ENCODE data around the gene AIDA. TPM values are rescaled to one million over a fixed set of nuclear protein-coding genes. Genes with fewer than 3 reads are reported as not detected.
"Not testable (repeated sequence)": the region's sequence is repeated elsewhere in the genome, so short reads cannot be mapped to it uniquely, and the experiment has no call there.

The AIDA gene
- polyA plus RNA-seq, 2 of the 4 experiments (the other 2 are of a cell fraction): 50.3 to 90.1 TPM

DNA sequence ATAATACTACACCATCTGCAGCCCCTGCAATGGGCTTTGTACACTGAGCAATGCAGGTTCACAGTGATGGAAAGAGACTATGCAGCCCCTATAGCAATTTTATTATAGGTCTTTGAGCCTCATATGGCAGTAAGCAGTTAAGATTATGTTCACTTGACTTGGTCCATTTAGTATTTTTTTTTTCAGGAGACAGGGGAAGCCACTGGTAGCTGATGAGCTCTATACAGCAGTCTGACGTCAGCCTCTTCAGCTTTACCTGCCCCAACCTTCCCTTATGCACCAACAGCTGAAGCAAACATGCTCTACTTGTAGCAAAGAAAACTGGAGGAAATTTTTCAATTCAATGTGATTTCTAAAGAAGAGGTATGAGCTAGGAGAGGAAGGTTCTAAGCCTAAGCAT is 32.2 kb downstream of the AIDA start:
- no peak for ATAC-seq

DNA sequence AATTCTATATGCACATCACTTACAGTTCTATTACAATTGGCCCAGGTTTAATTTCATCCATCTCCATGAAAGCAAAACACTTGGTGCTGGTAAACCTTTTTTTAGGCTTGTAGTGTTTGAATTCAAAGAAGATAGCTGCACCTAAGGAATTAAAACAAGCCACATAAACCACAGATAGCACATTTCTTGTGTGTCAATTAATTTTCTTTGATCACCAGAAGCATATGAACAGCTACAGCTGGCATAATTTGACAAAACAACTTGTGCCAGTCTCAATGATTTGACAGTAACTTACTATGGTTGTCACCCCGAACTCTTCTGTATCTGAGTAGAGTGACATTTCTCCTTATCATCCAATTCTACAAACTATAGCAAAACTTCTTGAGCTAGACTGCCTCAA is 42.2 kb downstream of the AIDA start:
- Histone ChIP-seq H3K4me3 (no peak overlapping the region), H3K4me2 (no peak overlapping the region), H3K27ac (no peak overlapping the region), H3K9me3 (no peaks in the 10 kb centered on the region), H3K4me1 (no peaks in the 10 kb centered on the region)
- DNase-seq (ENCODE audit: low read depth in 1 of 2, low spot score in 1 of 2): no peak
- ChIA-PET CTCF (no interaction called here), POLR2A (no interaction called here)
- no peak for FAIRE-seq
- TF ChIP-seq HDAC2 (IDR thresholded peaks at IDR 0.05) (no peak), ESRRA (IDR thresholded peaks at IDR 0.05; ENCODE audit: borderline replicate concordance, low read length) (no peak), ZC3H11A (IDR thresholded peaks at IDR 0.05) (no peak), ZNF302 (CRISPR knock-in tag; IDR thresholded peaks at IDR 0.05) (no peak), GATA3 (IDR thresholded peaks at IDR 0.05; ENCODE audit: borderline replicate concordance) (no peak), FOSB (CRISPR knock-in tag; IDR thresholded peaks at IDR 0.05) (no peak), HOXB13 (CRISPR knock-in tag; IDR thresholded peaks at IDR 0.05; ENCODE audit: low read depth) (no peak), CEBPB (IDR thresholded peaks at IDR 0.05) (no peak), NFE2L2 (conservative IDR thresholded peaks at IDR 0.05; ENCODE audit: low read length) (no peak), HOXA7 (CRISPR knock-in tag; IDR thresholded peaks at IDR 0.05) (no peak), HEYL (CRISPR knock-in tag; IDR thresholded peaks at IDR 0.05) (no peak), EHF (CRISPR knock-in tag; IDR thresholded peaks at IDR 0.05) (no peak), POLR2A (IDR thresholded peaks at IDR 0.05; ENCODE audit: low read length) (no peak), JUN (IDR thresholded peaks at IDR 0.05) (no peak)
- TF ChIP-seq, protein P1, sequence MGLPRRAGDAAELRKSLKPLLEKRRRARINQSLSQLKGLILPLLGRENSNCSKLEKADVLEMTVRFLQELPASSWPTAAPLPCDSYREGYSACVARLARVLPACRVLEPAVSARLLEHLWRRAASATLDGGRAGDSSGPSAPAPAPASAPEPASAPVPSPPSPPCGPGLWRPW (IDR thresholded peaks at IDR 0.05): no peak
- TF ChIP-seq, protein P2, sequence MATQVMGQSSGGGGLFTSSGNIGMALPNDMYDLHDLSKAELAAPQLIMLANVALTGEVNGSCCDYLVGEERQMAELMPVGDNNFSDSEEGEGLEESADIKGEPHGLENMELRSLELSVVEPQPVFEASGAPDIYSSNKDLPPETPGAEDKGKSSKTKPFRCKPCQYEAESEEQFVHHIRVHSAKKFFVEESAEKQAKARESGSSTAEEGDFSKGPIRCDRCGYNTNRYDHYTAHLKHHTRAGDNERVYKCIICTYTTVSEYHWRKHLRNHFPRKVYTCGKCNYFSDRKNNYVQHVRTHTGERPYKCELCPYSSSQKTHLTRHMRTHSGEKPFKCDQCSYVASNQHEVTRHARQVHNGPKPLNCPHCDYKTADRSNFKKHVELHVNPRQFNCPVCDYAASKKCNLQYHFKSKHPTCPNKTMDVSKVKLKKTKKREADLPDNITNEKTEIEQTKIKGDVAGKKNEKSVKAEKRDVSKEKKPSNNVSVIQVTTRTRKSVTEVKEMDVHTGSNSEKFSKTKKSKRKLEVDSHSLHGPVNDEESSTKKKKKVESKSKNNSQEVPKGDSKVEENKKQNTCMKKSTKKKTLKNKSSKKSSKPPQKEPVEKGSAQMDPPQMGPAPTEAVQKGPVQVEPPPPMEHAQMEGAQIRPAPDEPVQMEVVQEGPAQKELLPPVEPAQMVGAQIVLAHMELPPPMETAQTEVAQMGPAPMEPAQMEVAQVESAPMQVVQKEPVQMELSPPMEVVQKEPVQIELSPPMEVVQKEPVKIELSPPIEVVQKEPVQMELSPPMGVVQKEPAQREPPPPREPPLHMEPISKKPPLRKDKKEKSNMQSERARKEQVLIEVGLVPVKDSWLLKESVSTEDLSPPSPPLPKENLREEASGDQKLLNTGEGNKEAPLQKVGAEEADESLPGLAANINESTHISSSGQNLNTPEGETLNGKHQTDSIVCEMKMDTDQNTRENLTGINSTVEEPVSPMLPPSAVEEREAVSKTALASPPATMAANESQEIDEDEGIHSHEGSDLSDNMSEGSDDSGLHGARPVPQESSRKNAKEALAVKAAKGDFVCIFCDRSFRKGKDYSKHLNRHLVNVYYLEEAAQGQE (IDR thresholded peaks at IDR 0.05): no peak
- TF ChIP-seq, protein P3, sequence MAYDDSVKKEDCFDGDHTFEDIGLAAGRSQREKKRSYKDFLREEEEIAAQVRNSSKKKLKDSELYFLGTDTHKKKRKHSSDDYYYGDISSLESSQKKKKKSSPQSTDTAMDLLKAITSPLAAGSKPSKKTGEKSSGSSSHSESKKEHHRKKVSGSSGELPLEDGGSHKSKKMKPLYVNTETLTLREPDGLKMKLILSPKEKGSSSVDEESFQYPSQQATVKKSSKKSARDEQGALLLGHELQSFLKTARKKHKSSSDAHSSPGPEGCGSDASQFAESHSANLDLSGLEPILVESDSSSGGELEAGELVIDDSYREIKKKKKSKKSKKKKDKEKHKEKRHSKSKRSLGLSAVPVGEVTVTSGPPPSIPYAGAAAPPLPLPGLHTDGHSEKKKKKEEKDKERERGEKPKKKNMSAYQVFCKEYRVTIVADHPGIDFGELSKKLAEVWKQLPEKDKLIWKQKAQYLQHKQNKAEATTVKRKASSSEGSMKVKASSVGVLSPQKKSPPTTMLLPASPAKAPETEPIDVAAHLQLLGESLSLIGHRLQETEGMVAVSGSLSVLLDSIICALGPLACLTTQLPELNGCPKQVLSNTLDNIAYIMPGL (CRISPR knock-in tag; IDR thresholded peaks at IDR 0.05; ENCODE audit: borderline replicate concordance): no peak
- WGBS (ENCODE audit: missing lambda C conversion rate): 92% methylated on average over 1 of the region's 1 CpG
- no peak for ATAC-seq

More for the DNA sequence above, 32.2 kb downstream of the AIDA start:
- Histone ChIP-seq H3K4me1 (no peaks in the 10 kb centered on the region), H3K27ac (no peak overlapping the region), H3K9me3 (no peaks in the 10 kb centered on the region), H3K4me3 (no peak overlapping the region), H3K4me2 (no peak overlapping the region)
- ChIA-PET CTCF (interaction anchor here (0.9 kb wide), 1 partner anchor 215 kb away, joined by 4 read pairs; no protein-coding TSS in a partner anchor), POLR2A (no interaction called here)
- FAIRE-seq (no peak), DNase-seq (ENCODE audit: low read depth in 1 of 2, low spot score in 1 of 2) (no peak)
- TF ChIP-seq TP53 (CRISPR knock-in tag; IDR thresholded peaks at IDR 0.05) (no peak), PHF8 (IDR thresholded peaks at IDR 0.05; ENCODE audit: borderline replicate concordance, low read depth) (no peak), MAFK (IDR thresholded peaks at IDR 0.05; ENCODE audit: partially characterized antibody) (no peak), HDAC2 (IDR thresholded peaks at IDR 0.05) (no peak), CHD4 (IDR thresholded peaks at IDR 0.05; ENCODE audit: borderline replicate concordance) (no peak), RAD21 (conservative IDR thresholded peaks at IDR 0.05 in 1 of 2, IDR thresholded peaks at IDR 0.05 in 1 of 2) (no peak), ZSCAN20 (CRISPR knock-in tag; IDR thresholded peaks at IDR 0.05) (no peak), RCOR1 (IDR thresholded peaks at IDR 0.05; ENCODE audit: low read depth, low read length) (no peak), RFX5 (IDR thresholded peaks at IDR 0.05) (no peak), TFCP2L1 (CRISPR knock-in tag; IDR thresholded peaks at IDR 0.05) (no peak), RARB (CRISPR knock-in tag; IDR thresholded peaks at IDR 0.05) (no peak), POLR2A (IDR thresholded peaks at IDR 0.05; ENCODE audit: low read length) (no peak), ZC3H11A (IDR thresholded peaks at IDR 0.05) (no peak)
- TF ChIP-seq, protein P4, sequence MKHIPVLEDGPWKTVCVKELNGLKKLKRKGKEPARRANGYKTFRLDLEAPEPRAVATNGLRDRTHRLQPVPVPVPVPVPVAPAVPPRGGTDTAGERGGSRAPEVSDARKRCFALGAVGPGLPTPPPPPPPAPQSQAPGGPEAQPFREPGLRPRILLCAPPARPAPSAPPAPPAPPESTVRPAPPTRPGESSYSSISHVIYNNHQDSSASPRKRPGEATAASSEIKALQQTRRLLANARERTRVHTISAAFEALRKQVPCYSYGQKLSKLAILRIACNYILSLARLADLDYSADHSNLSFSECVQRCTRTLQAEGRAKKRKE (CRISPR knock-in tag; IDR thresholded peaks at IDR 0.05; ENCODE audit: low read depth): no peak
- WGBS (ENCODE audit: missing lambda C conversion rate): 93% methylated on average over 1 of the region's 1 CpG

DNA sequence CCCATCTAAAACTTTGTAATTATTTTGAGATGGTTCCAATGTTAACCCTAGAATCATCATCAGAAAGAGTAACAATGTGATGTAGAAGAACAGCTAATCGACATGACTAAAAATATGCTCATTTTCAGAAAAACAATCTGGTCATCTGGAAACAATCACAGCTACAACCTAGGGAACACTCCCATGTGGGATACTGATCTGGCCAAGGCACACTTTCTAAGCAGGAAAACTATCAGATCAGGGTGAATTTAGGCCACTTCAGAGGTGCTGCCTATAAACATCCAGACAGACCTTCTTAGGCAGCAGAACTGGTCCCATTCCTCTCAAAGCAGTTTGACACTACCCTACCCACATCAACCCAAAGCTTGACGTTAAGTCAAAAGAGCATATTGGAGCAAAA is 43.2 kb downstream of the AIDA start:
- H3K4me2 ChIP-seq; H3K4me1 ChIP-seq; CTCF ChIA-PET; ATAC-seq; FAIRE-seq; H3K9me3 ChIP-seq; H3K27ac ChIP-seq; H3K4me3 ChIP-seq; POLR2A ChIA-PET; DNase-seq (ENCODE audit: low read depth in 1 of 2, low spot score in 1 of 2): not testable (repeated sequence)
- WGBS (ENCODE audit: missing lambda C conversion rate): 90% methylated on average over 1 of the region's 2 CpGs

DNA sequence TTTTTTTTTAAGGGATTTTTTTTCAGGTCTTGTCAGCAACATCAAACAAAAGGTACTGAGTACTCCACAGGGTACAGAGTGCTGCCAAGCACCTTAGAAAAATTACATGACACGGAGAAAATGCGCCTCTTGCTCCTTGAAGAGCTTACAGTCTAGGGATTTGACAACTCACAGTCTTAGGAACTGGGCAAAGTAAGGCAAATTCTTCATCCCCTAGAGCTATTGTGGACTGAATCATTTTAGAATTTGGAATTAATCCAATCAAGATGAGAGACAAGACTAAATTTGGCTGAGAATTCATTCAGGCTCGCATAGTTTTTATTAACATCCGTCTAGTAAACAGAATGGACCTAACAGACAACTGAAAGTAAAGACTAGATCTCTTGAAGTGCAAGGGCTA is 44.1 kb downstream of the AIDA start:
- H3K9me3 ChIP-seq; H3K27ac ChIP-seq; POLR2A ChIA-PET; H3K4me2 ChIP-seq; H3K4me3 ChIP-seq; H3K4me1 ChIP-seq; DNase-seq (ENCODE audit: low read depth in 1 of 2, low spot score in 1 of 2); ATAC-seq; FAIRE-seq; CTCF ChIA-PET: not testable (repeated sequence)
- no CpG with 5 or more reads among the region's 4 CpGs for WGBS (ENCODE audit: missing lambda C conversion rate)

Measured in A549 (cell line).